ENCODE measurements around the gene PIK3R5. TPM values are rescaled to one million over a fixed set of nuclear protein-coding genes. Genes with fewer than 3 reads are reported as not detected.

PIK3R5 gene
- polyA plus RNA-seq, 1 donor (not counting 4 experiments of a cell fraction or from before 2014, with no cell fraction given), result not detected

GRCh38 chr17:8888704-8889302 lies 76.7 kb downstream of the PIK3R5 start:
- Histone ChIP-seq H3K27ac (ENCODE audit: control insufficient read depth, insufficient read depth, low read length) (no peak overlapping the region), H3K4me1 (ENCODE audit: control insufficient read depth, extremely low read depth, insufficient read depth, low read length) (no peaks in the 10 kb centered on the region), H2AFZ (ENCODE audit: control insufficient read depth, low read length) (no peak overlapping the region), H3K4me2 (ENCODE audit: control insufficient read depth, extremely low read depth, insufficient read depth, low read depth, low read length) (no peak overlapping the region), H3K4me3 (ENCODE audit: control insufficient read depth in 2 of 3, extremely low read depth in 1 of 3, insufficient read depth in 2 of 3, low read depth in 1 of 3, low read length in 3 of 3) (no peak overlapping the region), H3K79me2 (ENCODE audit: control insufficient read depth, insufficient read depth, low read length) (no peaks in the 10 kb centered on the region), H3K9me1 (ENCODE audit: control insufficient read depth, extremely low read depth, insufficient read depth, low read length) (no peaks in the 10 kb centered on the region), H3K9me3 (ENCODE audit: control insufficient read depth, low read depth, low read length) (no peaks in the 10 kb centered on the region), H4K20me1 (ENCODE audit: control insufficient read depth, extremely low read depth, insufficient read depth, low read length) (no peaks in the 10 kb centered on the region), H3K36me3 (ENCODE audit: control insufficient read depth in 2 of 2, extremely low read depth in 1 of 2, insufficient read depth in 2 of 2, low read length in 2 of 2) (no peaks in the 10 kb centered on the region), H3K27me3 (ENCODE audit: control insufficient read depth, extremely low read depth, insufficient read depth, low read length) (no peaks in the 10 kb centered on the region), H3K9ac (ENCODE audit: control insufficient read depth, extremely low read depth, insufficient read depth, low read length) (no peak overlapping the region)
- DNase-seq (ENCODE audit: low read depth, low spot score) (no peak), FAIRE-seq (no peak)
- TF ChIP-seq EZH2 (IDR thresholded peaks at IDR 0.05; ENCODE audit: low read length) (no peak), CTCF (optimal IDR thresholded peaks at IDR 0.05 in 1 of 3, IDR thresholded peaks at IDR 0.05 in 1 of 3, conservative IDR thresholded peaks at IDR 0.05 in 1 of 3; ENCODE audit: extremely low read depth in 1 of 3, insufficient read depth in 2 of 3, low read length in 3 of 3) (no peak)
- dilution Hi-C loops (cut with MboI; ENCODE audit: extremely low pct_ligation_motif_present, low sequenced_read_pairs), result no loop called here

- H3K4me3 ChIP-seq (ENCODE audit: control insufficient read depth in 2 of 3, extremely low read depth in 1 of 3, insufficient read depth in 2 of 3, low read depth in 1 of 3, low read length in 3 of 3), result no peak overlapping the region
- FAIRE-seq, result no peak
- TF ChIP-seq EZH2 (IDR thresholded peaks at IDR 0.05; ENCODE audit: low read length), result no peak
- TF ChIP-seq CTCF (optimal IDR thresholded peaks at IDR 0.05 in 1 of 3, IDR thresholded peaks at IDR 0.05 in 1 of 3, conservative IDR thresholded peaks at IDR 0.05 in 1 of 3; ENCODE audit: extremely low read depth in 1 of 3, insufficient read depth in 2 of 3, low read length in 3 of 3), result peak in 1 of 3 experiments; percentile 26
- H4K20me1 ChIP-seq (ENCODE audit: control insufficient read depth, extremely low read depth, insufficient read depth, low read length), result no peaks in the 10 kb centered on the region
- no peak overlapping the region for H2AFZ ChIP-seq (ENCODE audit: control insufficient read depth, low read length)
- no peak overlapping the region for H3K27ac ChIP-seq (ENCODE audit: control insufficient read depth, insufficient read depth, low read length)
- H3K4me2 ChIP-seq (ENCODE audit: control insufficient read depth, extremely low read depth, insufficient read depth, low read depth, low read length), result no peak overlapping the region
- DNase-seq (ENCODE audit: low read depth, low spot score), result no peak
- H3K36me3 ChIP-seq (ENCODE audit: control insufficient read depth in 2 of 2, extremely low read depth in 1 of 2, insufficient read depth in 2 of 2, low read length in 2 of 2), result no peaks in the 10 kb centered on the region
- H3K4me1 ChIP-seq (ENCODE audit: control insufficient read depth, extremely low read depth, insufficient read depth, low read length), result no peaks in the 10 kb centered on the region
- H3K79me2 ChIP-seq (ENCODE audit: control insufficient read depth, insufficient read depth, low read length), result no peaks in the 10 kb centered on the region
- H3K9me1 ChIP-seq (ENCODE audit: control insufficient read depth, extremely low read depth, insufficient read depth, low read length), result no peaks in the 10 kb centered on the region
- dilution Hi-C loops (cut with MboI; ENCODE audit: extremely low pct_ligation_motif_present, low sequenced_read_pairs), result no loop called here
- H3K9ac ChIP-seq (ENCODE audit: control insufficient read depth, extremely low read depth, insufficient read depth, low read length), result no peak overlapping the region
- no peaks in the 10 kb centered on the region for H3K9me3 ChIP-seq (ENCODE audit: control insufficient read depth, low read depth, low read length)
- H3K27me3 ChIP-seq (ENCODE audit: control insufficient read depth, extremely low read depth, insufficient read depth, low read length), result no peaks in the 10 kb centered on the region
These were observed 77.4 kb downstream of the PIK3R5 start for GRCh38 chr17:8887834-8888703.
